Measurements from ENCODE around the gene TSC22D4. TPM values are rescaled to one million over a fixed set of nuclear protein-coding genes. Genes with fewer than 3 reads are reported as not detected.

Gene TSC22D4
- total and polyA plus RNA-seq, 9 of the 15 experiments (the other 6 are each of a cell fraction or from before 2014, with no cell fraction given), result 0.37 to 107 (median 28.7) TPM

DNA sequence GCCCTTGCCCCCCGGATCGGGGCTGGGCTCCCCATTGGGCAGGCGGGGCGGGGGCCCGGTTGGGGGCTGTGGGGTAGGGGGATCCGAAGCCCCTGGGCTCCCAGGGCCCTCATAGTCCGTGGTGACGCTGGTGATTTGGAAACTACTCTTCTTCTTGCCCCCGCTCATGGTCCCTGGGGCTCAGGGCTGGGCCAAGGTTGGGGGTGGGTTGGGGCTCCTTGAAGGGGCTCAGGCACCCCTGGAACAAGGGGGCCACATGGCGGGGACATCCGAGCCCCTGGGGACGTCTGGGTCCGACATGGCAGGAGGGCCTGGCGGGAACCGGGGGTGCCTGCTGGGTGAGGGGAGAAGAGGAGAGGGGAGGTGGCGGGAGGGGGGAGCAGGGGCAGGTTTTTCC is 1.1 kb downstream of the TSC22D4 start:
- 0% methylated on average over 7 of the region's 16 CpGs for WGBS (ENCODE audit: insufficient coverage, low coverage, missing lambda C conversion rate)

More for the DNA sequence above, 1.1 kb downstream of the TSC22D4 start:
- Histone ChIP-seq H3K9ac (ENCODE audit: insufficient read depth in 1 of 2, low read depth in 2 of 2, low read length in 2 of 2) (peak overlapping the region; percentile 76 to 94), H2AFZ (ENCODE audit: low read depth, low read length) (no peak overlapping the region), H3K9me3 (replicated peaks; ENCODE audit: control insufficient read depth, insufficient read depth, low read depth, low read length) (no peaks in the 10 kb centered on the region), H3K36me3 (ENCODE audit: control insufficient read depth, insufficient read depth, low read length) (peaks cover 41% of the 10 kb centered on the region), H3K4me3 (peak overlapping the region; percentile 86), H3K9me1 (ENCODE audit: control insufficient read depth, insufficient read depth, low read length) (peaks cover 4% of the 10 kb centered on the region), H3K79me2 (ENCODE audit: control insufficient read depth, insufficient read depth, low read length) (peaks cover 55% of the 10 kb centered on the region), H3K27ac (ENCODE audit: extremely low read depth, low read depth, low read length) (peak overlapping the region; percentile 82), H3K4me2 (ENCODE audit: insufficient read depth, low read length) (peak overlapping the region; percentile 86), H3K4me1 (replicated peaks in 1 of 2; ENCODE audit: control insufficient read depth in 2 of 2, insufficient read depth in 2 of 2, low read length in 2 of 2) (peaks cover 42 to 77% of the 10 kb centered on the region in 2 experiments), H3K27me3 (ENCODE audit: control insufficient read depth in 2 of 2, insufficient read depth in 2 of 2, low read length in 2 of 2) (no peaks in the 10 kb centered on the region), H4K20me1 (replicated peaks; ENCODE audit: control insufficient read depth, insufficient read depth, low read length) (peaks cover 19% of the 10 kb centered on the region; the same call in 1 of the 2 replicates)
- in situ Hi-C loops (cut with MboI), result no loop called here
- TF ChIP-seq BMI1 (IDR thresholded peaks at IDR 0.05; ENCODE audit: low read length), result no peak
- no peak for TF ChIP-seq BRCA1 (IDR thresholded peaks at IDR 0.05)
- no peak for TF ChIP-seq BRCA1 (CRISPR knock-in tag; IDR thresholded peaks at IDR 0.05)
- no peak for TF ChIP-seq KLF1 (tag; IDR thresholded peaks at IDR 0.05)
- no peak for TF ChIP-seq ELK3 (CRISPR knock-in tag; IDR thresholded peaks at IDR 0.05)
- no peak for TF ChIP-seq ZNF449 (CRISPR knock-in tag; IDR thresholded peaks at IDR 0.05)
- TF ChIP-seq ZBTB7A (IDR thresholded peaks at IDR 0.05; ENCODE audit: borderline replicate concordance, control insufficient read depth, low read depth, low read length), result peak; percentile 42; the same call in 1 of the 2 replicates
- DNase-seq (ENCODE audit: extremely low read depth in 1 of 4, low spot score in 3 of 4) (peak in 2 of 4 experiments; percentile 44 to 54), ATAC-seq (peak; percentile 2), FAIRE-seq (no peak)
- intact Hi-C loops (cut with micrococcal nuclease), result no loop called here
- ChIA-PET CTCF (ENCODE audit: low intra/inter-chr PET ratio) (interaction anchor here (0.7 to 1.0 kb wide), 2 partner anchors 9 kb away, joined by 3 to 4 read pairs; no protein-coding TSS in a partner anchor), POLR2A (interaction anchor here (0.6 to 1.6 kb wide), 4 partner anchors 17 to 358 kb away, joined by 3 to 10 read pairs (median 4); partner anchors contain the start of genes MEPCE and ZCWPW1)
- no TSS peak for BruUV-seq (replicated peaks)

Measured in K562 (cell line).